Adipose tissue (tissue), 3 donors: ENCODE data around the gene COX15. TPM values are rescaled to one million over a fixed set of nuclear protein-coding genes. Genes with fewer than 3 reads are reported as not detected.
"Not testable (repeated sequence)": the region's sequence is repeated elsewhere in the genome, so short reads cannot be mapped to it uniquely, and the experiment has no call there.

Experiments used
- H3K27ac ChIP-seq: one replicate; pipeline ENCODE4 v1.5.1; 2013; ENCODE audit warnings: low read depth, low read length
- WGBS, 3 donors: extraction: QIAGEN DNeasy Blood & Tissue Kit; methylation state at CpG; one replicate each; pipeline ENCODE4 v1.1.7; 2013; 5-methylcytosine and 5-hydroxymethylcytosine counted together
- polyA plus RNA-seq, 3 donors: library from polyadenylated mRNA; stranded (reverse); fragments of 200-250 nt; gene quantifications; one replicate each; pipeline ENCODE4 v1.2.3, GENCODE V29; 2013
- donor health status: healthy with polysubstance abuse.
- donor health status: Bipolar disorder and iron deficiency.
- donor health status: healthy.

COX15 gene
- 10 to 100 TPM; 10.1 to 18.0 (median 15.4) TPM for polyA plus RNA-seq

- WGBS, 3 donors = 0% methylated on average over 67 to 73 of the region's 73 CpGs
- H3K27ac ChIP-seq = peak within 1 kb of the TSS; percentile 44
These were observed at the start of gene COX15, which contains the start of gene CUTC for GRCh38 chr10:99732033-99732842. TSS of gene COX15 (minus strand) at chr10:99732127. CDS start at chr10:99732049, 78 bp downstream. TSS of gene CUTC (plus strand) at chr10:99732234. CDS start at chr10:99732349, 115 bp downstream.

GRCh38 chr10:99779335-99779734 lies 47.4 kb upstream of the COX15 start:
- no peak overlapping the region for H3K27ac ChIP-seq
- WGBS, 3 donors = 14 to 59% (median 19%) methylated on average over 4 of the region's 4 CpGs

- no peak overlapping the region for H3K27ac ChIP-seq
- 98 to 100% (median 100%) methylated on average over 1 of the region's 1 CpG for WGBS, 3 donors
These were observed 46.2 kb upstream of the COX15 start for GRCh38 chr10:99777918-99778714.

GRCh38 chr10:99775850-99776249 lies 43.9 kb upstream of the COX15 start:
- no peak overlapping the region for H3K27ac ChIP-seq

- whole genome bisulfite sequencing, 3 donors = 70 to 90% (median 83%) methylated on average over 4 of the region's 4 CpGs
- H3K27ac ChIP-seq = no peak overlapping the region
These were observed 38.6 kb upstream of the COX15 start for GRCh38 chr10:99770408-99771045.

- H3K27ac ChIP-seq = no peak overlapping the region
- WGBS, 3 donors = 80 to 82% (median 82%) methylated on average over 5 of the region's 5 CpGs
These were observed 37.8 kb upstream of the COX15 start for GRCh38 chr10:99769706-99770105.

GRCh38 chr10:99768556-99768955 lies 36.6 kb upstream of the COX15 start:
- WGBS, 3 donors = 59 to 65% (median 64%) methylated on average over 2 of the region's 2 CpGs
- H3K27ac ChIP-seq = no peak overlapping the region

GRCh38 chr10:99767901-99768300 lies 36.0 kb upstream of the COX15 start:
- 52 to 72% (median 71%) methylated on average over 4 to 5 of the region's 5 CpGs for WGBS, 3 donors
- H3K27ac ChIP-seq = no peak overlapping the region

GRCh38 chr10:99766302-99766681 lies 34.4 kb upstream of the COX15 start:
- 73 to 76% (median 74%) methylated on average over 8 of the region's 8 CpGs for WGBS, 3 donors
- H3K27ac ChIP-seq = no peak overlapping the region

- WGBS, 3 donors = 64 to 86% (median 83%) methylated on average over 4 of the region's 4 CpGs
- H3K27ac ChIP-seq = no peak overlapping the region
These were observed 33.9 kb upstream of the COX15 start for GRCh38 chr10:99765672-99766301.

DNA sequence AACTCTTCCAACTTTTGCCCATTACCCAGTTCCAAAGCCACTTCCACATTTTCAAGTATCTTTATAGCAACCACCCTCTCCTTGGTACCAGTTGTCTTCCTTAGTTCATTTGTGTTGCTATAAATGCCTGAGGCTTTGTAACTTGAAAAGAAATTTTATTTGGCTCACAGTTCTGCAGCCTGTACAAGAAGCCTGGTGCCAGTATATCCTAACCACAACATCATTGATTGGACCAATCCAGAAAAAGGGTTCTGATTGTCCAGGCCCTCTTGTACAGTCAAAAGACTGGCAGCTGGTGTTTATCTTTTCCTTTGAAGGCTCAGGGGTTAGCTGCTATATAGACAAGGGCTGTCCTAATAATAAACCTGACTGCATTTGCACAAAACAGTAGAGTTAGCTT lies 29.4 kb upstream of the COX15 start:
- H3K27ac ChIP-seq = no peak overlapping the region

GRCh38 chr10:99760321-99760720 lies 28.4 kb upstream of the COX15 start:
- WGBS, 3 donors = 90 to 100% (median 100%) methylated on average over 1 of the region's 1 CpG

DNA sequence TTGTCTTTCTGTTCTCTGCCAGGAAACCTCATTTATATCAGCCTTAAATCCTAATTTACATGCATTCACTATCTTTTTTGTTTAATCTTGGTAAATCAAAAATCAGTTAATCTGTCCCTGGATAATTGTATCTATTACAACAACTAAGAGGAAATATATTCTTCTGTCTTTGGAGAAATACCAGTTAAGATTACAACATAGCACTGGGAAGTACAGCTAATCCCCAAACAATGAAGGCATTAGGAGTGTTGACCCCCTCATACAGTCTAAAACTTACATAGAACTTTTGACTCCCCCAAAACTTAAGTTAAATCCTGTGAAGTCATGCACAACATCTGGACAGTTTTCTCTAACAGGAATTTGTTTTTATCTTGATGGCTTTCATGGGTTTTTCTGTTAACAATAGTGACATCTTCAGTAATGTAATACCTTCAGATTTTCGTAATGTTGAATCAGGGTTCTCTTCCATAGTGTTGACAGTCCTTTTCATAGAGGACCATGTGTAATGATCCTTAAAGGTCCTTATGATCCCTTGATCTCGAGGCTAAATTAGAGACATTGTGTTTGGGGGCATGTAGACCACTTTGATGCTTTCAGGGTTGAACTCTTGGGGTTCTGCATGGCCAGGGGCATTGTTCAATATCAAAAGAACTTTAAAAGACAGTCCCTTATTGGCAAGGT lies 26.4 kb upstream of the COX15 start:
- 78 to 90% (median 79%) methylated on average over 2 of the region's 2 CpGs for WGBS, 3 donors
- no peak overlapping the region for H3K27ac ChIP-seq

More at GRCh38 chr10:99760321-99760720, 28.4 kb upstream of the COX15 start:
- no peak overlapping the region for H3K27ac ChIP-seq

DNA sequence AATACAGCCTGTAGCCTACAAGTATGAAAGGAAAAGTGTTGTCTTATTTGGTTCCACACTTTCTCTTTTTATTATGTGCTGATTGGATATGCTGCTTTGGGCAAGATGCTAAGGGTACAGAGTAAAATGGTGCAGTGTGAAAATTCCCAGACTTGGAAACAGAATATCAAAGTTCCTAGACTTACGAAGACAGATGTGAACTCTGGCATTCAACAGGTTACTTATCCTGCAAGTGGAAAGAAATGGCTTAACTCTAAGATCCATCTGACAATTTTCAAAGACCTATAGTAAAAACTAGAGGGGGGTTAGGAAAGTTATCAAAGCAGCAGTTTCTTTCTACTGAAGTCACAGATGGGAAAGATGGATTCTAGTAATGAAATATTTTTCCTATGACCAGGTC lies 24.2 kb upstream of the COX15 start:
- WGBS, 3 donors = 94 to 98% (median 97%) methylated on average over 1 of the region's 1 CpG
- no peak overlapping the region for H3K27ac ChIP-seq

- 93 to 97% (median 95%) methylated on average over 1 of the region's 1 CpG for WGBS, 3 donors
- H3K27ac ChIP-seq = no peak overlapping the region
These were observed 22.7 kb upstream of the COX15 start for GRCh38 chr10:99754670-99755069.

DNA sequence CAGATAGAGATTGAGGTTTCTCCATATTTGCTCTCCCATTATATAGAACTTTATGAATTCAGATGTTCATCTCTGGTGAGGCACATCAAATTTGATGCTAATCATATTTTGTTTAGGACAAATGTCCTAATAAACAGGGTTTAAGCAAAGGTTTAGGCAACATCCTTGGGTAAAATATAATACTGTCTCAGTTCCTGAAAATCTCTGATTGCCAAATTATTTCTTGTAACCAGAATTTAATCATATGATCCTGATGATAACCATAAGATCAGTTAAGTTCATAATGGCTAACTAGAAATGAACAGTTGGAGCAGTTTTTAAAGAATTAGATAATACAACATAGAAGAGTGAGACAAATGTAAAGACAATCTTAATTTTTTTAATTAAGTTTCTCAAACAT lies 18.7 kb upstream of the COX15 start:
- H3K27ac ChIP-seq = no peak overlapping the region

GRCh38 chr10:99748823-99749451 lies 17.0 kb upstream of the COX15 start:
- no peak overlapping the region for H3K27ac ChIP-seq
- 96 to 100% (median 98%) methylated on average over 2 of the region's 2 CpGs for WGBS, 3 donors

- WGBS, 3 donors = 82 to 90% (median 88%) methylated on average over 2 of the region's 2 CpGs
- not testable (repeated sequence) for H3K27ac ChIP-seq
These were observed 14.2 kb upstream of the COX15 start for GRCh38 chr10:99746166-99746565.
